IPS-15b (cell line): ENCODE measurements around the gene PDE5A.
A peak's percentile ranks its signal among the peaks of the same experiment; 100 is the strongest.

Experiments
- H3K27me3 ChIP-seq: one replicate; pipeline ENCODE4 v1.6.1; 2013; ENCODE audit warnings: low read length; ENCODE audit not compliant: control insufficient read depth, insufficient read depth
- H3K36me3 ChIP-seq: one replicate; pipeline ENCODE4 v1.6.1; 2013; ENCODE audit warnings: low read length; ENCODE audit not compliant: control insufficient read depth, insufficient read depth
- H3K4me1 ChIP-seq: one replicate; pipeline ENCODE4 v1.6.1; 2013; ENCODE audit warnings: mild to moderate bottlenecking, low read length; ENCODE audit not compliant: control insufficient read depth, insufficient read depth
- H3K4me3 ChIP-seq: one replicate; pipeline ENCODE4 v1.5.1; 2013; ENCODE audit warnings: low read depth, low read length
- H3K9ac ChIP-seq: one replicate; pipeline ENCODE4 v1.6.1; 2013; ENCODE audit warnings: low read depth, mild to moderate bottlenecking, low read length
- H3K9me3 ChIP-seq: one replicate; pipeline ENCODE4 v1.6.1; 2013; ENCODE audit warnings: mild to moderate bottlenecking, low read length; ENCODE audit not compliant: control insufficient read depth, insufficient read depth

The PDE5A gene

GRCh38 chr4:119628281-119629141 is at the start of gene PDE5A:
PDE5A (minus strand) TSS chr4:119628804; CDS start chr4:119628671, 133 bp downstream.
- Histone ChIP-seq H3K36me3 (no peaks in the 10 kb centered on the region), H3K4me1 (peaks cover 7% of the 10 kb centered on the region), H3K4me3 (peak within 1 kb of the TSS; percentile 92), H3K9ac (peak within 1 kb of the TSS; percentile 79), H3K9me3 (no peaks in the 10 kb centered on the region), H3K27me3 (peaks cover 5% of the 10 kb centered on the region)

GRCh38 chr4:119676101-119676500 is 47.5 kb upstream of the PDE5A start:
- Histone ChIP-seq H3K36me3 (no peaks in the 10 kb centered on the region), H3K9ac (no peak overlapping the region), H3K9me3 (no peaks in the 10 kb centered on the region), H3K4me1 (peaks cover 7% of the 10 kb centered on the region), H3K4me3 (no peak overlapping the region), H3K27me3 (no peaks in the 10 kb centered on the region)

DNA sequence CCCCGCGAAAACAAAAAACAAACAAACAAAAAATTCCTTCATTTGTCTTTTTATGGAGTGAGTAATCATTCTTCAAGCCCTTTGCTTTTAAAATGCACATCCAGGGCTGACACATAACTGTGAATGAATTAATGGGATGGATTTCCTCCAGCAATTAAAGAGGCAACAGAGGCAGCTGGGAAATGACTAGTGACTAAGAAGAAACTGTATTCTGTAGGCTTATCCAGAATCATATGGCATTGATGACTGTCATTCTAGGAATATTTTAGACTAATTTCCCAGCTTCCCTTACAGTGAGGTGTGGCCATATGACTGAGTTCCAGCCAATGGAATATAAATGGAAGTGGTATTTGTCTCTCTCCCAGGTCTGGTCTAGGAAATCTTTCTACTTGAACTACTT is 46.8 kb upstream of the PDE5A start:
- no peaks in the 10 kb centered on the region for H3K9me3 ChIP-seq
- no peaks in the 10 kb centered on the region for H3K36me3 ChIP-seq
- peaks cover 7% of the 10 kb centered on the region for H3K4me1 ChIP-seq
- H3K4me3 ChIP-seq: no peak overlapping the region
- no peak overlapping the region for H3K9ac ChIP-seq
- no peaks in the 10 kb centered on the region for H3K27me3 ChIP-seq

GRCh38 chr4:119672938-119673337 is 44.3 kb upstream of the PDE5A start:
- no peaks in the 10 kb centered on the region for H3K36me3 ChIP-seq
- H3K9me3 ChIP-seq: no peaks in the 10 kb centered on the region
- H3K4me3 ChIP-seq: no peak overlapping the region
- no peaks in the 10 kb centered on the region for H3K27me3 ChIP-seq
- no peak overlapping the region for H3K9ac ChIP-seq
- H3K4me1 ChIP-seq: peaks cover 7% of the 10 kb centered on the region

DNA sequence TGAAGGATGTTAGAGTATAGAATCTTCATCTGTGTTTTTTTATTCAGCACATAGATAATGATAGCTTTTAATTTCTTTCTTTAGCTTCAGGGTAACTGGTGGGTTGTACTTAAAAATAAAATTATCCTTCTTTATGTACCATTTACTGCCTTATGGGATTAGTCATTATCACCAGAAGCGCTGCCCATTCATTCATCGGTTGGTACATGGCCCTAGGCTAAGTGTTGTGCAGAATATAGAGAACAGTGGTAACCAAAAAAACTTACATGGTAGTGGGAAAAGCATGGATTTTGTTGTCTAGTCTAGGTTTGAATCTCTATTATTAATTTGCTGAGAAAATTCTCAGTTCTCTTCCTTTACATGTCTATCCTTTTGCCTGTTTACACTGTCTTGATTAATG is 43.5 kb upstream of the PDE5A start:
- Histone ChIP-seq H3K4me1 (peaks cover 7% of the 10 kb centered on the region), H3K9me3 (no peaks in the 10 kb centered on the region), H3K9ac (no peak overlapping the region), H3K27me3 (no peaks in the 10 kb centered on the region), H3K4me3 (no peak overlapping the region), H3K36me3 (no peaks in the 10 kb centered on the region)

DNA sequence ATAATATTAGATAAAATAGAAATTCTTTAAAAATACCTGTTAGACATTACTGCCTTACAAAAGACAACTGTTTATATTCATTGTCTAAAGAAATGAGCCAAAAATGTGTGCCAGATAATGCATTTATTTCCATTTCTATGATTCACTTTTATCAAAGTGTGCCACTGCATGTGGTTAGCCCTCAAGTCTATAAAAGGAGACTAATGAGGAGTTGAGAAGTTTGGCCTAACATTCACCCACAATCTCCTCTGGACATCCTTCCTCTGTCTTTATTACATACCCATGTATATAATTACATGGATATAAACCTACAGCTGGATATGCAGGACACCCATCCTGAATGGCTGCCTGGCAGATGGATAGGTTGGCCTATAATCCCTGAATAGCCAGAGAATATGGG is 42.6 kb upstream of the PDE5A start:
- Histone ChIP-seq H3K9me3 (no peaks in the 10 kb centered on the region), H3K4me1 (peaks cover 7% of the 10 kb centered on the region), H3K36me3 (no peaks in the 10 kb centered on the region), H3K27me3 (no peaks in the 10 kb centered on the region), H3K4me3 (no peak overlapping the region), H3K9ac (no peak overlapping the region)

DNA sequence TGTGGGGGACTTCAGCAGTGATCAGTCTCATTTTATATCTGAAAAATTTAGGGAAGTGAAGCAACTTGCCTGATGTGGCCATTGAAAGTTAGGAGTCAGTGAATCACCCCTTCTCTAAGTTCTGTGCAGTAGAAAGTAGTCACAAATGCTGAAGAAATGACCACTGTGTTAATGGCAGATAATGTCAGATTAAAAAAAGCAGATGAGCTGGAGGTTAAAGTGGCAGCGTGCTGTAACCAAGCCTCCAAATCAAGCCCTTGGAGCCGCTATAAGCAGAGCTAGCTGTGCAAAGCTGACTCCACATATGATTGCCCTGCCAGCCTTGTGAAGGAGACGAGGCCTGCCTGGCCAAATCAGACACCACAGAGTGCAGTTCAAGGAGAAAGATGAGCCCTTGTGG is 39.2 kb upstream of the PDE5A start:
- Histone ChIP-seq H3K4me1 (peaks cover 3% of the 10 kb centered on the region), H3K9me3 (no peaks in the 10 kb centered on the region), H3K27me3 (no peaks in the 10 kb centered on the region), H3K4me3 (no peak overlapping the region), H3K9ac (no peak overlapping the region), H3K36me3 (no peaks in the 10 kb centered on the region)

DNA sequence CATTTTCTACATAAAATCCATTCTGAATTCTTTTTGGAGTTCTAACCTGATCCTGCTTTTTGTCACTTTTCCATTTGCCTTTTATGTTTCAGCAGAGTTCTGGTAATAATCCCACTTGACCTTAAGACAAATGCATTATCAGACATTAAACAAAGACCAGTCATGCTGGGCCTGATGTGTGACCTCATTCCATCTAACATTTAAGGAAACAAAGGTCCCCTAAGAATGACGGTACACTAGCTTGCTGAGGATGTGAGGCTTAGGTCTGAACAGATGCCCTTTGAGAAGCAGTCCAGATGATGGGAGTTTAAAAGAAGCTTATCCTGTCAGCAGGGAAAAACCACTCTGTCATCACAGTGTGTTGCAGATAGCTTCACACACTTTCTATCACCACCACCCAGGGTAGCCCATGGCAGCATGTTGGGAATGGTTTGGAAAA is 38.1 kb upstream of the PDE5A start:
- Histone ChIP-seq H3K4me3 (no peak overlapping the region), H3K27me3 (no peaks in the 10 kb centered on the region), H3K9me3 (no peaks in the 10 kb centered on the region), H3K4me1 (no peaks in the 10 kb centered on the region), H3K36me3 (no peaks in the 10 kb centered on the region), H3K9ac (no peak overlapping the region)

DNA sequence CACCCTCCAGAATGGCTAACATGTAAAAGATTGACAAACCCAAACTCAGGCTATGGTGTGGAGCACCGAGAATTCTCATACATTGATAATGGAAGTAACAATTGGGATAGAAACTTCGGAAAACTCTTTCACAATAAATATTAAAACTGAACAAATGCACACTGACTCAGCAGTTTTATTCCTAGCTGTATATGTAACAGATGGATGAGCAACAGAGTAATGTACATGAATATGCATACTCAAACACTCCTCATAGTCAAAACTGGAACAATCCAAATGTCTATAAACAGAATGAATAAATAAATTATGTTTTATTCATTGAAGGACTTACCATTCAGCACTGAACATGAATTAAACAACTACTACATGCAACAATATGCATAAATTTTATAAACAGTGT is 37.1 kb upstream of the PDE5A start:
- no peak overlapping the region for H3K9ac ChIP-seq

GRCh38 chr4:119664168-119664907 is 35.7 kb upstream of the PDE5A start:
- Histone ChIP-seq H3K4me1 (no peaks in the 10 kb centered on the region), H3K9me3 (no peaks in the 10 kb centered on the region), H3K9ac (no peak overlapping the region), H3K36me3 (no peaks in the 10 kb centered on the region), H3K4me3 (no peak overlapping the region), H3K27me3 (no peaks in the 10 kb centered on the region)

More for the DNA sequence above, 37.1 kb upstream of the PDE5A start:
- H3K36me3 ChIP-seq: no peaks in the 10 kb centered on the region
- H3K4me3 ChIP-seq: no peak overlapping the region
- no peaks in the 10 kb centered on the region for H3K4me1 ChIP-seq
- no peaks in the 10 kb centered on the region for H3K9me3 ChIP-seq
- no peaks in the 10 kb centered on the region for H3K27me3 ChIP-seq

DNA sequence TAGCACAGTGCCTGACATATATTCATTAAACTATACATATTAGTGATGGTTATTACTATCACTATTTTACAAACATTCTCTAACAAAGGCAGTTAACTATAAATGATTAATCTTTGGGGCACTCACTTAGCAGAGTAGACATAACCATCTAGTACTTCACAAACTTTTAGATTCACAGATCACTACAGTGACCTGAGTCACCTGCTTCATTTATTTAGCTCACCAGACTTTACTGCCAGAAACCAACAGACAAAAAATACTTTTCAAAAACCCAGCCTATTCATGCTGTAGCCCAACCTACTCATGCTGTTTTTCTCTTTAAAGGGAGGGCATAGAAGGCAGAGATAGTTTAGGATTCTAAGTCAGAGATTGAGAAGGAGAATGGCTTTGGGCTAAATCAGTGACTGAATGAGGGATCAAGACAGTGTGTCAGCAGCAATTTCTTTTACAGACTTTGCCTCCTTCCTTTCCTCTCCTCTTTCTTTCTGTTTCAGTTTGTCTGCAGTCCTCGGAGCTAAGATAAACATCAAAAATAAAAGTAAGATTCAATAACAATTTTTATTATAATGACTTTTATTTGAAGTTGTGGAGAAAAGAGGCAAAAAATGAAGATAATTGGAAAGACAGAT is 34.7 kb upstream of the PDE5A start:
- Histone ChIP-seq H3K9ac (no peak overlapping the region), H3K4me1 (no peaks in the 10 kb centered on the region), H3K36me3 (no peaks in the 10 kb centered on the region), H3K9me3 (no peaks in the 10 kb centered on the region), H3K4me3 (no peak overlapping the region), H3K27me3 (no peaks in the 10 kb centered on the region)
